Keratinocyte (primary cell): ENCODE measurements around the gene PLPP4. TPM values are rescaled to one million over a fixed set of nuclear protein-coding genes. Genes with fewer than 3 reads are reported as not detected.

Experiments
- DNase-seq: peaks from one replicate; pipeline ENCODE4 v3.0.0-alpha.2; 2011; ENCODE audit warnings: low read depth, missing footprints, low spot score
- FAIRE-seq: peaks from 2 replicates; lab custom pipeline; 2011; peaks lifted over from hg19 to GRCh38; lab: Jason Lieb, UNC
- H2AFZ ChIP-seq: 2 replicates; pipeline ENCODE4 v1.6.0; 2012; ENCODE audit warnings: low read length, control low read depth, inconsistent platforms; ENCODE audit not compliant: control insufficient read depth
- H3K27ac ChIP-seq: 2 replicates; pipeline ENCODE4 v1.5.1; 2011; ENCODE audit warnings: low read length; ENCODE audit not compliant: control insufficient read depth, insufficient read depth
- H3K27me3 ChIP-seq: 3 replicates; pipeline ENCODE4 v1.6.0; 2011; ENCODE audit warnings: low read length; ENCODE audit not compliant: control insufficient read depth, insufficient read depth; ENCODE audit errors: extremely low read depth
- H3K36me3 ChIP-seq, 2 experiments: 2 replicates in 1 of 2; 3 replicates in 1 of 2; pipeline ENCODE4 v1.5.1; 2011; ENCODE audit warnings: low read length in 2 of 2, mild to moderate bottlenecking in 1 of 2; ENCODE audit not compliant: control insufficient read depth in 2 of 2, insufficient read depth in 2 of 2; ENCODE audit errors: extremely low read depth in 1 of 2
- H3K4me1 ChIP-seq: 3 replicates; pipeline ENCODE4 v1.5.1; 2011; ENCODE audit warnings: low read length; ENCODE audit not compliant: control insufficient read depth, insufficient read depth; ENCODE audit errors: extremely low read depth
- H3K4me2 ChIP-seq: 3 replicates; pipeline ENCODE4 v1.6.0; 2011; ENCODE audit warnings: low read depth, low read length; ENCODE audit not compliant: control insufficient read depth, insufficient read depth; ENCODE audit errors: extremely low read depth
- H3K4me3 ChIP-seq, 3 experiments: fragments of 200-600 bp in 1 of 3; sonication (generic) in 1 of 3; 2 replicates in 2 of 3; 3 replicates in 1 of 3; pipeline ENCODE4 v1.5.1; 2011 to 2016; ENCODE audit warnings: low read length in 3 of 3, mild to moderate bottlenecking in 3 of 3, control low read depth in 2 of 3, inconsistent platforms in 1 of 3, low read depth in 1 of 3, mixed read lengths in 1 of 3, mixed run types in 1 of 3, moderate library complexity in 1 of 3; ENCODE audit not compliant: control insufficient read depth in 2 of 3, insufficient read depth in 2 of 3; ENCODE audit errors: extremely low read depth in 1 of 3
- H3K79me2 ChIP-seq: 2 replicates; pipeline ENCODE4 v1.6.0; 2012; ENCODE audit warnings: low read length; ENCODE audit not compliant: control insufficient read depth, insufficient read depth
- H3K9ac ChIP-seq: 3 replicates; pipeline ENCODE4 v1.6.0; 2011; ENCODE audit warnings: low read length; ENCODE audit not compliant: control insufficient read depth, insufficient read depth; ENCODE audit errors: extremely low read depth
- H3K9me1 ChIP-seq: 3 replicates; pipeline ENCODE4 v1.6.0; 2011; ENCODE audit warnings: low read length; ENCODE audit not compliant: control insufficient read depth, insufficient read depth; ENCODE audit errors: extremely low read depth
- H3K9me3 ChIP-seq: 2 replicates; pipeline ENCODE4 v1.5.1; 2012; ENCODE audit warnings: low read depth, low read length; ENCODE audit not compliant: control insufficient read depth
- H4K20me1 ChIP-seq: 3 replicates; pipeline ENCODE4 v1.6.0; 2011; ENCODE audit warnings: low read length; ENCODE audit not compliant: control insufficient read depth, insufficient read depth; ENCODE audit errors: extremely low read depth
- EZH2 ChIP-seq: IDR thresholded peaks from one replicate; pipeline ENCODE4 v1.6.1; 2012; ENCODE audit warnings: inconsistent platforms, mild to moderate bottlenecking, low read length, moderate library complexity
- dilution Hi-C: fragments of 300-500 bp; cut with MboI; formaldehyde crosslinking; loops from one replicate; pipeline ENCODE4 v1.7.0; 2020; ENCODE audit warnings: low sequenced_read_pairs; ENCODE audit not compliant: extremely low pct_ligation_motif_present
- polyA plus RNA-seq, 5 experiments: library from polyadenylated mRNA; depleted of rRNA in 3 of 5; stranded (reverse) in 3 of 5; stranded (forward) in 1 of 5; unstranded in 1 of 5; fragments of >200 nt; gene quantifications; 1 replicate in 1 of 5; 2 replicates in 3 of 5; 3 replicates in 1 of 5; pipeline versions ENCODE4 v1.2.1 to v1.2.3, GENCODE V29; 2011 to 2012; ENCODE audit warnings: missing spikeins in 2 of 5, low read depth in 1 of 5, low replicate concordance in 1 of 5
- TF ChIP-seq, protein P1 (sequence below), 3 experiments: IDR thresholded peaks in 1 of 3; conservative IDR thresholded peaks in 1 of 3; optimal IDR thresholded peaks in 1 of 3; 2 replicates in 2 of 3; 3 replicates in 1 of 3; pipeline versions ENCODE3 to v1.5.1; 2011; ENCODE audit warnings: low read length in 3 of 3, mild to moderate bottlenecking in 3 of 3, moderate library complexity in 2 of 3, control low read depth in 1 of 3, inconsistent platforms in 1 of 3; ENCODE audit not compliant: insufficient read depth in 2 of 3; ENCODE audit errors: extremely low read depth in 1 of 3

PLPP4 gene
- polyA plus RNA-seq, 1 donor (not counting 4 experiments of a cell fraction or from before 2014, with no cell fraction given) = 0.76 TPM

- Histone ChIP-seq H3K27ac (no peak overlapping the region), H3K4me1 (no peaks in the 10 kb centered on the region), H3K27me3 (peaks cover 13% of the 10 kb centered on the region), H3K9ac (no peak overlapping the region), H3K36me3 (no peaks in the 10 kb centered on the region), H4K20me1 (no peaks in the 10 kb centered on the region), H3K9me3 (no peaks in the 10 kb centered on the region), H3K9me1 (no peaks in the 10 kb centered on the region), H2AFZ (no peak overlapping the region), H3K79me2 (no peaks in the 10 kb centered on the region), H3K4me3 (no peak overlapping the region), H3K4me2 (no peak overlapping the region)
- DNase-seq (no peak), FAIRE-seq (no peak)
- TF ChIP-seq EZH2 = no peak
- TF ChIP-seq, protein P1, sequence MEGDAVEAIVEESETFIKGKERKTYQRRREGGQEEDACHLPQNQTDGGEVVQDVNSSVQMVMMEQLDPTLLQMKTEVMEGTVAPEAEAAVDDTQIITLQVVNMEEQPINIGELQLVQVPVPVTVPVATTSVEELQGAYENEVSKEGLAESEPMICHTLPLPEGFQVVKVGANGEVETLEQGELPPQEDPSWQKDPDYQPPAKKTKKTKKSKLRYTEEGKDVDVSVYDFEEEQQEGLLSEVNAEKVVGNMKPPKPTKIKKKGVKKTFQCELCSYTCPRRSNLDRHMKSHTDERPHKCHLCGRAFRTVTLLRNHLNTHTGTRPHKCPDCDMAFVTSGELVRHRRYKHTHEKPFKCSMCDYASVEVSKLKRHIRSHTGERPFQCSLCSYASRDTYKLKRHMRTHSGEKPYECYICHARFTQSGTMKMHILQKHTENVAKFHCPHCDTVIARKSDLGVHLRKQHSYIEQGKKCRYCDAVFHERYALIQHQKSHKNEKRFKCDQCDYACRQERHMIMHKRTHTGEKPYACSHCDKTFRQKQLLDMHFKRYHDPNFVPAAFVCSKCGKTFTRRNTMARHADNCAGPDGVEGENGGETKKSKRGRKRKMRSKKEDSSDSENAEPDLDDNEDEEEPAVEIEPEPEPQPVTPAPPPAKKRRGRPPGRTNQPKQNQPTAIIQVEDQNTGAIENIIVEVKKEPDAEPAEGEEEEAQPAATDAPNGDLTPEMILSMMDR (optimal IDR thresholded peaks at IDR 0.05 in 1 of 3, IDR thresholded peaks at IDR 0.05 in 1 of 3, conservative IDR thresholded peaks at IDR 0.05 in 1 of 3; ENCODE audit: extremely low read depth in 1 of 3, insufficient read depth in 2 of 3, low read length in 3 of 3) = no peak
- dilution Hi-C loops = no loop called here
Observed at GRCh38 chr10:120575411-120575810, 118.4 kb downstream of the PLPP4 start.

GRCh38 chr10:120578134-120578533, 121.1 kb downstream of the PLPP4 start:
- Histone ChIP-seq H3K4me3 (no peak overlapping the region), H3K79me2 (no peaks in the 10 kb centered on the region), H3K4me1 (no peaks in the 10 kb centered on the region), H4K20me1 (no peaks in the 10 kb centered on the region), H3K4me2 (no peak overlapping the region), H3K27ac (no peak overlapping the region), H2AFZ (no peak overlapping the region), H3K9ac (no peak overlapping the region), H3K36me3 (no peaks in the 10 kb centered on the region), H3K9me1 (no peaks in the 10 kb centered on the region), H3K9me3 (no peaks in the 10 kb centered on the region), H3K27me3 (peaks cover 24% of the 10 kb centered on the region)
- TF ChIP-seq EZH2 = no peak
- TF ChIP-seq, protein P1 (optimal IDR thresholded peaks at IDR 0.05 in 1 of 3, IDR thresholded peaks at IDR 0.05 in 1 of 3, conservative IDR thresholded peaks at IDR 0.05 in 1 of 3; ENCODE audit: extremely low read depth in 1 of 3, insufficient read depth in 2 of 3, low read length in 3 of 3) = no peak
- DNase-seq = no peak
- no peak for FAIRE-seq
- dilution Hi-C loops = no loop called here
